Lower lobe of right lung (tissue), 2 donors: ENCODE results near the gene VAMP1. TPM values are rescaled to one million over a fixed set of nuclear protein-coding genes. Genes with fewer than 3 reads are reported as not detected.

Experiments used
- ATAC-seq, 2 donors: fragments of 200-7000 bp; cut with Tn5 transposase; one replicate each; pipeline ENCODE4 v1.9.1; 2020 to 2022; ENCODE audit warnings: mild to moderate bottlenecking in 2 of 2, moderate library complexity in 2 of 2
- DNase-seq: peaks from one replicate; pipeline ENCODE4 v3.0.0-alpha.2; 2020
- H3K27ac ChIP-seq: fragments of 200-600 bp; one replicate; pipeline ENCODE4 v1.8.0; 2022
- H3K27me3 ChIP-seq: fragments of 200-600 bp; one replicate; pipeline ENCODE4 v1.8.0; 2022; ENCODE audit warnings: low read depth
- H3K36me3 ChIP-seq: fragments of 200-600 bp; one replicate; pipeline ENCODE4 v1.8.0; 2022; ENCODE audit warnings: mild to moderate bottlenecking
- H3K4me1 ChIP-seq: fragments of 200-600 bp; one replicate; pipeline ENCODE4 v1.8.0; 2022
- H3K4me3 ChIP-seq: fragments of 200-600 bp; one replicate; pipeline ENCODE4 v1.8.0; 2022; ENCODE audit warnings: mild to moderate bottlenecking
- H3K9me3 ChIP-seq: fragments of 200-600 bp; one replicate; pipeline ENCODE4 v1.8.0; 2022
- intact Hi-C: fragments of 100-400 bp; cut with DNase I; formaldehyde crosslinking; loops from one replicate; pipeline ENCODE4 v1.11.0; 2022
- total RNA-seq: library from RNA; stranded (reverse); fragmentation: NEBNext Ultra II Directional; extraction: Animal tissue kit (Norgen Biotek cat#: 25700); gene quantifications from one replicate; pipeline ENCODE4 v1.2.1, GENCODE V29; 2021
- TF ChIP-seq, protein P1 (sequence below): fragments of 200-600 bp; IDR thresholded peaks from one replicate; pipeline ENCODE4 v1.8.0; 2022; ENCODE audit warnings: antibody characterized with exemption, mild to moderate bottlenecking
- donor health status: DM: no; HTN: yes; CAD: no; lungs with severe emphysema.

The VAMP1 gene
- total RNA-seq, 1 donor from 2014 or later = 6.8 TPM

GRCh38 chr12:6458281-6459003 is 12.0 kb downstream of the VAMP1 start:
- no peak for ATAC-seq
- intact Hi-C loops = no loop called here
- peaks cover 31% of the 10 kb centered on the region for H3K4me1 ChIP-seq
- no peak overlapping the region for H3K4me3 ChIP-seq
- H3K9me3 ChIP-seq = no peaks in the 10 kb centered on the region
- TF ChIP-seq, protein P1, sequence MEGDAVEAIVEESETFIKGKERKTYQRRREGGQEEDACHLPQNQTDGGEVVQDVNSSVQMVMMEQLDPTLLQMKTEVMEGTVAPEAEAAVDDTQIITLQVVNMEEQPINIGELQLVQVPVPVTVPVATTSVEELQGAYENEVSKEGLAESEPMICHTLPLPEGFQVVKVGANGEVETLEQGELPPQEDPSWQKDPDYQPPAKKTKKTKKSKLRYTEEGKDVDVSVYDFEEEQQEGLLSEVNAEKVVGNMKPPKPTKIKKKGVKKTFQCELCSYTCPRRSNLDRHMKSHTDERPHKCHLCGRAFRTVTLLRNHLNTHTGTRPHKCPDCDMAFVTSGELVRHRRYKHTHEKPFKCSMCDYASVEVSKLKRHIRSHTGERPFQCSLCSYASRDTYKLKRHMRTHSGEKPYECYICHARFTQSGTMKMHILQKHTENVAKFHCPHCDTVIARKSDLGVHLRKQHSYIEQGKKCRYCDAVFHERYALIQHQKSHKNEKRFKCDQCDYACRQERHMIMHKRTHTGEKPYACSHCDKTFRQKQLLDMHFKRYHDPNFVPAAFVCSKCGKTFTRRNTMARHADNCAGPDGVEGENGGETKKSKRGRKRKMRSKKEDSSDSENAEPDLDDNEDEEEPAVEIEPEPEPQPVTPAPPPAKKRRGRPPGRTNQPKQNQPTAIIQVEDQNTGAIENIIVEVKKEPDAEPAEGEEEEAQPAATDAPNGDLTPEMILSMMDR = no peak
- no peaks in the 10 kb centered on the region for H3K27me3 ChIP-seq
- peaks cover 94% of the 10 kb centered on the region for H3K36me3 ChIP-seq
- no peak overlapping the region for H3K27ac ChIP-seq
- no peak for DNase-seq

GRCh38 chr12:6457220-6457945 is 13.1 kb downstream of the VAMP1 start:
- peaks cover 30% of the 10 kb centered on the region for H3K4me1 ChIP-seq
- no peaks in the 10 kb centered on the region for H3K9me3 ChIP-seq
- no peak overlapping the region for H3K4me3 ChIP-seq
- no peak overlapping the region for H3K27ac ChIP-seq
- ATAC-seq (no peak), DNase-seq (no peak)
- H3K36me3 ChIP-seq = peaks cover 86% of the 10 kb centered on the region
- intact Hi-C loops = no loop called here
- H3K27me3 ChIP-seq = no peaks in the 10 kb centered on the region
- TF ChIP-seq, protein P1 = no peak

DNA sequence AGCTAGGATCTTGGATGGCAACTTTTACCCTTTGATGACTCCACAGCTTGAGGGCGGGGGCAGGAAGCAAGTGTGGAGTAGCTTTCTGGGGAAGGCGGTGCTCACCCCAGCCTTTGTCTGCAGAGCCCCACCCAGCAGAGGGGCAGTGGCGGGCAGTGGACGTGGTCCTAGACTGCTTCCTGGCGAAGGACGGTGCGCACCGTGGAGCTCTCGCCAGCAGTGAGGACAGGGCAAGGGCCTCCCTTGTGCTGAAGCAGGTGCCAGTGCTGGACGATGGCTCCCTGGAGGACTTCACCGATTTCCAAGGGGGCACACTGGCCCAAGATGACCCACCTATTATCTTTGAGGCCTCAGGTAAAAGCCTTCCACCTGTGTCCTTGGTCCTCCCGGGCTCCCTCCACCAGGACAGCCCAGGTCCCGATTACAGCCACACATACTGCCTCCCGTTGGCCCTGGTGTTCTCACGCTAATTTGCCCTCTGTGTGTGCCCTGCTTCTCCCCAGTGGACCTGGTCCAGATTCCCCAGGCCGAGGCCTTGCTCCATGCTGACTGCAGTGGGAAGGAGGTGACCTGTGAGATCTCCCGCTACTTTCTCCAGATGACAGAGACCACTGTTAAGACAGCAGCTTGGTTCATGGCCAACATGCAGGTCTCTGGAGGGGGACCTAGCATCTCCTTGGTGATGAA is 17.4 kb downstream of the VAMP1 start:
- H3K4me3 ChIP-seq = peak overlapping the region; percentile 66
- TF ChIP-seq, protein P1 = no peak
- no peaks in the 10 kb centered on the region for H3K27me3 ChIP-seq
- H3K36me3 ChIP-seq = peaks cover 43% of the 10 kb centered on the region
- no peaks in the 10 kb centered on the region for H3K9me3 ChIP-seq
- ATAC-seq (peak; percentile 33), DNase-seq (peak; percentile 62)
- intact Hi-C loops = no loop called here
- peak overlapping the region; percentile 92 for H3K27ac ChIP-seq
- peaks cover 27% of the 10 kb centered on the region for H3K4me1 ChIP-seq

GRCh38 chr12:6452245-6452943 is 18.1 kb downstream of the VAMP1 start:
- no peak for DNase-seq
- TF ChIP-seq, protein P1 = no peak
- Histone ChIP-seq H3K9me3 (no peaks in the 10 kb centered on the region), H3K27me3 (no peaks in the 10 kb centered on the region), H3K4me3 (peak overlapping the region; percentile 66), H3K27ac (peak overlapping the region; percentile 92), H3K36me3 (peaks cover 36% of the 10 kb centered on the region), H3K4me1 (peaks cover 27% of the 10 kb centered on the region)
- intact Hi-C loops = no loop called here
- peak; percentile 28 to 39 for ATAC-seq
